AG04450 (cell line): Measurements from ENCODE around the gene RUNX2. TPM values are rescaled to one million over a fixed set of nuclear protein-coding genes. Genes with fewer than 3 reads are reported as not detected.

ENCODE experiments used
- CTCF ChIA-PET: fragments of 300-600, 350-600 bp; formaldehyde crosslinking; extraction: SDS; loops from one replicate; lab custom pipeline; 2022; ENCODE audit warnings: antibody characterized with exemption, inconsistent platforms; lab: Charles Lee
- POLR2A ChIA-PET: fragments of 350-600 bp; formaldehyde crosslinking; extraction: SDS; loops from one replicate; lab custom pipeline; 2021; ENCODE audit warnings: antibody characterized with exemption, inconsistent platforms; lab: Yijun Ruan, JAX
- DNase-seq: peaks from one replicate; pipeline ENCODE4 v3.0.0-alpha.2; 2011; ENCODE audit warnings: low read depth, low spot score
- H3K27ac ChIP-seq: one replicate; pipeline ENCODE4 v1.5.1; 2012; ENCODE audit warnings: low read depth, low read length, control low read depth
- H3K27me3 ChIP-seq: one replicate; pipeline ENCODE4 v1.6.0; 2012; ENCODE audit warnings: low read length; ENCODE audit not compliant: control insufficient read depth, insufficient read depth
- H3K4me3 ChIP-seq: 2 replicates; pipeline ENCODE4 v1.5.1; 2011; ENCODE audit warnings: mild to moderate bottlenecking, low read depth, low read length, control low read depth
- H3K9me3 ChIP-seq: 2 replicates; pipeline ENCODE4 v1.5.1; 2012; ENCODE audit warnings: low read length; ENCODE audit not compliant: control insufficient read depth, insufficient read depth
- polyA plus RNA-seq: library from polyadenylated mRNA; depleted of rRNA; stranded (reverse); fragments of >200 nt; gene quantifications from 2 replicates; pipeline ENCODE4 v1.2.3, GENCODE V29; 2011
- TF ChIP-seq, protein P1 (sequence below): IDR thresholded peaks from 2 replicates; pipeline ENCODE4 v1.5.1; 2011; ENCODE audit warnings: low read depth, low read length, control low read depth, inconsistent platforms

The RUNX2 gene
- polyA plus RNA-seq, 1 experiment = 3.4 TPM

DNA sequence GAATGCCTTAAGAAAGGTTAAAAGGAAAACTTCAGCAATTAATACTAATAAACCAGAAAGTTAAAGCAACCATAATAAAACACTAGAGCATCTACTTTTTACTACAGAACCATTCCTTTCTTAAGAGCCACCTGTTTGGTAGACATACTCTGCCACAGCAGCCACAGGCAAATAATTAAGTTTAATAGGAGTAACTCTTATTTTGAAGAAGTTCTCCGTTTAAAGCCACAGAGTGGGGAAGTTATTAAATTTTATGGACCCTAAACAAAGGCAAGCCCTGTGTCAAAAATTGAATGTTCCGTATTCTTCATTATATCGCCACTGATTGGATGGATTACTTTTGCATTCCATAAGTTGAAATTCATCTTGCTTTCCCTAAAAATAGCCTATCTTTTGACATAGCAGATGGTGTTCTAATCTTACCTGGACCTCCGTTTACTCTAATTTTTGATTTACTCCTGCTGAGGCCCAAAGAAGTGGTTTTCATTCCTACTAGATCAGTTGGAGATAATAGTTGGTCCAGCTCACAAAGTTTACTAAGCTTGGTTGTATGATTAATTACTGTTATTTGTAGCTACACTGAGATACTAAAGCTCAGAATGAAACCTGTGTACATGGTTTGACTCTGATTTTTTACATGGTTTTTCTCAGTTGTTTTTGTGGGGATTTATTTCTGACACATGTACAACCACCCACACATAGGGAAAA is 190.0 kb downstream of the RUNX2 start:
- Histone ChIP-seq H3K4me3 (no peak overlapping the region), H3K27me3 (no peaks in the 10 kb centered on the region), H3K27ac (no peak overlapping the region), H3K9me3 (no peaks in the 10 kb centered on the region)
- TF ChIP-seq, protein P1, sequence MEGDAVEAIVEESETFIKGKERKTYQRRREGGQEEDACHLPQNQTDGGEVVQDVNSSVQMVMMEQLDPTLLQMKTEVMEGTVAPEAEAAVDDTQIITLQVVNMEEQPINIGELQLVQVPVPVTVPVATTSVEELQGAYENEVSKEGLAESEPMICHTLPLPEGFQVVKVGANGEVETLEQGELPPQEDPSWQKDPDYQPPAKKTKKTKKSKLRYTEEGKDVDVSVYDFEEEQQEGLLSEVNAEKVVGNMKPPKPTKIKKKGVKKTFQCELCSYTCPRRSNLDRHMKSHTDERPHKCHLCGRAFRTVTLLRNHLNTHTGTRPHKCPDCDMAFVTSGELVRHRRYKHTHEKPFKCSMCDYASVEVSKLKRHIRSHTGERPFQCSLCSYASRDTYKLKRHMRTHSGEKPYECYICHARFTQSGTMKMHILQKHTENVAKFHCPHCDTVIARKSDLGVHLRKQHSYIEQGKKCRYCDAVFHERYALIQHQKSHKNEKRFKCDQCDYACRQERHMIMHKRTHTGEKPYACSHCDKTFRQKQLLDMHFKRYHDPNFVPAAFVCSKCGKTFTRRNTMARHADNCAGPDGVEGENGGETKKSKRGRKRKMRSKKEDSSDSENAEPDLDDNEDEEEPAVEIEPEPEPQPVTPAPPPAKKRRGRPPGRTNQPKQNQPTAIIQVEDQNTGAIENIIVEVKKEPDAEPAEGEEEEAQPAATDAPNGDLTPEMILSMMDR = no peak
- ChIA-PET CTCF (interaction anchor here (1.2 to 1.3 kb wide), 2 partner anchors 185 to 196 kb away, joined by 3 to 4 read pairs; no protein-coding TSS in a partner anchor), POLR2A (no interaction called here)
- DNase-seq = no peak

DNA sequence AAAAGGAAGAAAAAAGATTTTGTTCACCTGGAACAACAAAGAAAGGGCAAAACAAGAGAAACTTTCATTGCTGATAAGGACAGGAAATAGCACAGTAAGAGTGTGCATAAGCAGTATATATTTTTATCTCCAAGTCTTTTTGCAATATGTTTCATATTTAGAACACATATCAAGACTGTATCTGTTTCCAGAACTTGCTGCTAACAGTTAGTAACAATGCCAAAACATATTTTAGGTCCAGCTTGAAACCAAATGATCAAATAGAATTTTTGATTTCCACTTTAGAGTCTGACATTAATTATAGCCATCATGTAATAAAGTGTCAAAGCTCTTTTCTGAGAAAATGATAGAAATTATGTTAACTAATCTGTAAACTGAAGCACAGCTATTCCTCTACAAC is 193.1 kb downstream of the RUNX2 start:
- ChIA-PET POLR2A (interaction anchor here (0.7 kb wide), 1 partner anchor 77 kb away, joined by 3 read pairs; no protein-coding TSS in a partner anchor), CTCF (interaction anchor here (1.3 to 1.5 kb wide), 3 partner anchors 193 to 1046 kb away, joined by 3 to 4 read pairs (median 4); no protein-coding TSS in a partner anchor)
- Histone ChIP-seq H3K27ac (no peak overlapping the region), H3K27me3 (no peaks in the 10 kb centered on the region), H3K9me3 (no peaks in the 10 kb centered on the region), H3K4me3 (no peak overlapping the region)
- no peak for DNase-seq
- TF ChIP-seq, protein P1 = no peak

DNA sequence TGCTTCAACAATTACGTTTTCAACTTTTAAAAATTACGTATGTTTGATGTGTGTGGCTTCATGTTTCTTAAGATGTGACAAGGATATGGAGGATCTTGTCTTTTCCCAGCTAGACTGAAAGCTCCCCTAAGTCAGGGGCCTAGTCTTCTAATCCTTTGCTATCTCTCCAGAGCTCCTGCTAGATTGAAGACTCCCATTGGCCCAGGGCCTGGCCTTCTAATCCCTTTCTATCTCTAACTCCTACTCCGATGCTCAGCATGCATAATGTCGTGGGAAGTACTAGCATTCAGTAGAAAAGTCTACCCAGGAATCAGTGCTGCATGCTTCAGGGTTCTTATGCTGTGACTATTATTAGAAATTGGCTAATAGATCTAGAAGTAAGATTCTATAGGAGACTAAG is 194.4 kb downstream of the RUNX2 start:
- no peak overlapping the region for H3K4me3 ChIP-seq
- no peak overlapping the region for H3K27ac ChIP-seq
- H3K9me3 ChIP-seq = no peaks in the 10 kb centered on the region
- POLR2A ChIA-PET = no interaction called here
- DNase-seq = no peak
- TF ChIP-seq, protein P1 = no peak
- CTCF ChIA-PET = interaction anchor here (1.3 kb wide), 2 partner anchors 192 to 1047 kb away, joined by 3 to 4 read pairs; no protein-coding TSS in a partner anchor
- H3K27me3 ChIP-seq = no peaks in the 10 kb centered on the region

DNA sequence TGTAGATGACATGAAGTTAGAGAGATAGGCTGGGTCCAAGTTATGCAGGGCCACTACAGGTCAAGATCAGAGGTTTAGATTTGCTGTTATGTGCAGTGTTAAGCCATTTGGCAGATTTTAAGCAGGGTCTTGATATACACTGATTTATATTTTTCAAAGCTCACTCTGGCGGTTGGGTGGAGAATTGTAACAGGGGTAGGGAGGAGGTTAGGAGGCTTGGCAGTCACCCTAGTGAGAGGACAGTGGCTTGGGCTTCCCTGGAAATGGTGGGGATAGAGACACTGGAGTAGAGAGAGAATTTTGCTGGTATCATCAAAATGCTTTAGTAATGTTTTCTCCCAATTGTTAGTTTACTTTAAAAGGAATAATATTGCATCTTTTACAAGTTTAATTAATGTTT is 199.1 kb downstream of the RUNX2 start:
- H3K4me3 ChIP-seq = no peak overlapping the region
- no peak for DNase-seq
- ChIA-PET POLR2A (no interaction called here), CTCF (interaction anchor here (1.3 kb wide), 1 partner anchor 187 kb away, joined by 3 read pairs; no protein-coding TSS in a partner anchor)
- no peak overlapping the region for H3K27ac ChIP-seq
- H3K9me3 ChIP-seq = no peaks in the 10 kb centered on the region
- TF ChIP-seq, protein P1 = no peak
- H3K27me3 ChIP-seq = no peaks in the 10 kb centered on the region

DNA sequence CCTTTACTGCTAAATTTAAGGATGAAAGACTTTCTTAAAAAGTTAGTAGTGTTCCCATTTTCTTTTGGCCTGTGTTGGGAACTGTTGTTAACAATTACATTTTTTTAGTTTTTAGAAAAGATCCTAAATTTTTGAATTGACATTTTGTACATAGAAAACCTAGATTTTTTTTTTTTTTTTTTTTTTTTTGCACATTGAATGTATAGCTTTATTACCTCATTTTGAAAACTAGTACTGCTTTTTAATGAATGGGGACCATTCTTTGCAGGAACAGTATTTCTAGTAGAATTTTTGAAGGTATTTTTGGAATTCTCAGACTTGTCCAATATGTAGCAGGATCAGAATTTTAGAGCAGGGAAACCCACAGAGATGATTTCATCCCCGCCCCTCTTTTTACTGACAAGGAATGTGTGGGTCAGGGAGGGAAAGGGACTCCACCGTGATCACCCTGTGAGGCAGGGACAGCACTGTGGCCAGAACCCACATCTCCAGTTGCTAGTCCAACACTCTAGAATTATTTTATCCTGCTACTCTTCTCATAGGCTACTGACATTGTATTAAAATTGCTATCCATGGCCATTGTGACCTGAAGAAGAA is 204.0 kb downstream of the RUNX2 start:
- no peak for DNase-seq
- POLR2A ChIA-PET = interaction anchor here (0.7 kb wide), 2 partner anchors 19 to 171 kb away, joined by 3 to 6 read pairs; no protein-coding TSS in a partner anchor
- Histone ChIP-seq H3K9me3 (no peaks in the 10 kb centered on the region), H3K4me3 (no peak overlapping the region), H3K27ac (no peak overlapping the region), H3K27me3 (no peaks in the 10 kb centered on the region)
- CTCF ChIA-PET = interaction anchor here (0.6 to 1.0 kb wide), 5 partner anchors 9 to 185 kb away, joined by 3 to 4 read pairs (median 4); no protein-coding TSS in a partner anchor
- TF ChIP-seq, protein P1 = no peak
